SJCRH30 (cell line): Measurements from ENCODE around the gene IL17RA. TPM values are rescaled to one million over a fixed set of nuclear protein-coding genes. Genes with fewer than 3 reads are reported as not detected.

Source experiments
- DNase-seq, 2 experiments: peaks; one replicate each; pipeline ENCODE4 v3.0.0-alpha.2; 2015 to 2020
- H3K27ac ChIP-seq: fragments of 250-450 bp; sonication (Bioruptor Pico); 2 replicates; pipeline ENCODE4 v1.5.1; 2020; ENCODE audit warnings: mild to moderate bottlenecking, moderate library complexity
- H3K27me3 ChIP-seq: fragments of 250-450 bp; sonication (Bioruptor Pico); 2 replicates; pipeline ENCODE4 v1.5.1; 2020; ENCODE audit warnings: mild to moderate bottlenecking, moderate library complexity
- H3K36me3 ChIP-seq: fragments of 250-450 bp; sonication (Bioruptor Pico); 2 replicates; pipeline ENCODE4 v1.5.1; 2020; ENCODE audit warnings: mild to moderate bottlenecking, moderate library complexity
- H3K4me1 ChIP-seq: fragments of 250-450 bp; sonication (Bioruptor Pico); 2 replicates; pipeline ENCODE4 v1.5.1; 2020; ENCODE audit warnings: mild to moderate bottlenecking, moderate library complexity
- H3K4me3 ChIP-seq: fragments of 250-450 bp; sonication (Bioruptor Pico); 2 replicates; pipeline ENCODE4 v1.5.1; 2020; ENCODE audit warnings: mild to moderate bottlenecking, moderate library complexity
- H3K9me3 ChIP-seq: fragments of 250-450 bp; sonication (Bioruptor Pico); replicated peaks from 2 replicates; pipeline ENCODE4 v1.5.1; 2020; ENCODE audit warnings: mild to moderate bottlenecking, moderate library complexity
- total RNA-seq: library from RNA; depleted of rRNA; stranded (reverse); fragments of >200 nt; shearing (Covaris generic); gene quantifications from 2 replicates; pipeline ENCODE4 v1.2.3, GENCODE V29; 2014; rRNA removed

IL17RA gene
- total RNA-seq, 1 experiment from 2014 or later, result 3.2 TPM

DNA sequence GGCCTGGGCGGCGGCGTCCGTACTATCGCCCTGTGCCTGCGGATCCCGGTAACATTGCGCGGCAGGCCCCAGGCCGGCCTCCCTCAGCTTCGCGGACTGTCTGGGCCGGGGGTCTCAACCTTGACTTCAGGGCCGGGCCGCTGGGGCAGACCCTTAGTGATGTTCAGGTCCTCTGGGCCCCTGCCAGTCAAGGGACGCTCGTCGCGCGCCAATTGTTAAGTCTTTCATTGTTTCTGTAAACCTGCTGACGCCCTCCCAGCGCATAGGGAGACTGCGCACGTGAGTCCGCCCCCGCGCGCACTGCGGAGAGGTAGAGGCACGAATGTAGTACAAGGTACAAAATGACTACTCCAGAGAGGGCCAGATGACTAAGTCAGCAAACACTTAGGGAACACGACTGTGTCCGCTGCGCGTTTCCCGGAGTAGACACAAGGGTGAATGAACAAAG is 74.7 kb downstream of the IL17RA start:
- H3K27me3 ChIP-seq, result no peaks in the 10 kb centered on the region
- H3K27ac ChIP-seq, result peak overlapping the region; percentile 43
- peak in 1 of 2 experiments; percentile 11 for DNase-seq
- peak overlapping the region; percentile 79 for H3K4me3 ChIP-seq
- no peaks in the 10 kb centered on the region for H3K9me3 ChIP-seq
- H3K4me1 ChIP-seq, result no peaks in the 10 kb centered on the region
- peaks cover 6% of the 10 kb centered on the region; the same call in 1 of the 2 replicates for H3K36me3 ChIP-seq

DNA sequence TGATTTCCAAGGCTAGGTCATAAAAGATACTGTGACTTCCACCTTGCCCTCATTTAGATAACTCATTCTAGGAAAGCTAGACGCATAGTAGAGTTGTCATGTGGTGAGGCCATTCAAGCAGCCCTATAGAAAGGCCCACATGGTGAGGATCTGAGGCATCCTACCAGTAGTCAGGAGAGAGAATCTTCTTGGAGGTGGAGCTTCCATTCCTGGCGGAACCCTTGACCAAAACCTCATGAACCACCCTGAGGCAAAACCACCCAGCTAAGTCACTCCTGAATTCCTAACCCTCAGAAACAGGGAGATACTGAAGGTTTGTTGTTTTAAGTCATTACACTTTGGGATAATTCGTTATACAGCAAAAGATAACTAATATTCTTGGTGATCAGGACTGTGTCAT is 77.2 kb downstream of the IL17RA start:
- Histone ChIP-seq H3K4me3 (no peak overlapping the region), H3K27ac (no peak overlapping the region), H3K36me3 (0 out of 2 replicates have a peak, but pooled peaks cover 6% of the 10 kb centered on the region), H3K9me3 (no peaks in the 10 kb centered on the region), H3K27me3 (no peaks in the 10 kb centered on the region), H3K4me1 (no peaks in the 10 kb centered on the region)
- no peak for DNase-seq

DNA sequence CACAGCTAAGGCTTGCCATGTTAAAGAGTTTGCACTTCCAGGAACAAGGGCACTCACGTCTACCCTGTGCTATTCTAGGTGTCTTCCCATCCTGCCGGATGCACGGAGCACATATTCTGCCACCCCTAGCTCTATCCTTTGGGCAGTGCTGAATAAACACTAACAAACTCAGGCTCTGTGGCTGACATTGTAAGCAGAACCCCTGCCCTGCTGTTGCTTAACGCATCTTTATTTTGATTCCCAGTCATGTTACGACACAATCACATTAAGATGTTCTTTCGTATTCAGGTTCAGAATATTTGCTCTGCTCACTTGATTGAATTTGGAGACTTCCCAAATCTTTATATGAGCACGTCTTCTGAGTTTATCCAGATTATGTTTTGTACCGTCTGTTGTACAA is 77.9 kb downstream of the IL17RA start:
- H3K27ac ChIP-seq, result no peak overlapping the region

DNA sequence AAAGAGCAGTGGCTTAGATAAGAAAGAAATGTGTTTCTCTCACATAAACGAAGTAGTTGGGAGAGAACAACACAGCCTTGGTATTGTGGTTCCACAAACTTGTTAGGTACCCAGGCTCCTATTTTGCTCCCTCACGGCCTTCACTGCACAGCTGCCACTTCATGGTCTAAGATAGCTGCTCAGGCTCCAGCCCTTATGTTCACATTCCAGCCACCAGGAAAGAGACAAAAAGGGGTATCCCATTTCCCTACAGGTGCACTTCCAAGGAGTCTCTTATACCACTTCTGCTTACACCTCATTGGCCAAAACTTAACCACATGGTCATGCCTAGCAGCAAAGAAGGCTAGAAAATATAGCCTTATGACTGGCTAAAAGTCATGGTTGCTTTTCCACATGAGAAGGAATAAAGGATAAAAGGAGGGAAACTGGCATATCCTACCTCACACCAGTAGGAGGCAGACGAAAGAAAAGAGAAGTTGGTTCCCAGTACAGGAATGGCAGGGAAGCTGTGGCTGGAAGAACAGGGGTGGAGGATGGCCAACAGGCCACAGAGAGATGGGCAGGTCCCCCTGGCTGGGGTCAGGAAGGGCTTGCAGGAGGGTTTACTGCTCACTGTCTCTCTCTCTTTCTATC is 79.7 kb downstream of the IL17RA start:
- peak in 1 of 2 experiments; percentile 29 for DNase-seq
- Histone ChIP-seq H3K36me3 (no peaks in the 10 kb centered on the region), H3K27ac (no peak overlapping the region), H3K4me1 (no peaks in the 10 kb centered on the region), H3K4me3 (no peak overlapping the region), H3K27me3 (no peaks in the 10 kb centered on the region), H3K9me3 (no peaks in the 10 kb centered on the region)

More for the DNA sequence above, 77.9 kb downstream of the IL17RA start:
- no peaks in the 10 kb centered on the region for H3K4me1 ChIP-seq
- no peak overlapping the region for H3K4me3 ChIP-seq
- no peaks in the 10 kb centered on the region for H3K27me3 ChIP-seq
- no peak for DNase-seq
- no peaks in the 10 kb centered on the region for H3K9me3 ChIP-seq
- 0 out of 2 replicates have a peak, but pooled peaks cover 1% of the 10 kb centered on the region for H3K36me3 ChIP-seq

Other genes with a start within 250 kb of the IL17RA start
- not detected in 2 replicates for gene GAB4, start 76.8 kb upstream of the IL17RA start, total RNA-seq
- 1.8 and 1.9 TPM in 2 replicates for gene TMEM121B, start 36.4 kb downstream of the IL17RA start, total RNA-seq
- gene HDHD5, start 74.3 kb downstream of the IL17RA start, total RNA-seq, result 48.3 and 48.7 TPM in 2 replicates
- 0.10 and 0.28 TPM in 2 replicates for gene ADA2, start 134.4 kb downstream of the IL17RA start, total RNA-seq